NT2/D1 (cell line): Measurements from ENCODE around the gene CCDC154.

Source experiments
- YY1 ChIP-seq: IDR thresholded peaks from 2 replicates; pipeline ENCODE4 v1.6.1; 2011; ENCODE audit not compliant: insufficient read length, insufficient read depth
- ZNF274 ChIP-seq: IDR thresholded peaks from 2 replicates; pipeline ENCODE4 v1.6.1; 2011; ENCODE audit warnings: mild to moderate bottlenecking, low read depth, low read length

DNA sequence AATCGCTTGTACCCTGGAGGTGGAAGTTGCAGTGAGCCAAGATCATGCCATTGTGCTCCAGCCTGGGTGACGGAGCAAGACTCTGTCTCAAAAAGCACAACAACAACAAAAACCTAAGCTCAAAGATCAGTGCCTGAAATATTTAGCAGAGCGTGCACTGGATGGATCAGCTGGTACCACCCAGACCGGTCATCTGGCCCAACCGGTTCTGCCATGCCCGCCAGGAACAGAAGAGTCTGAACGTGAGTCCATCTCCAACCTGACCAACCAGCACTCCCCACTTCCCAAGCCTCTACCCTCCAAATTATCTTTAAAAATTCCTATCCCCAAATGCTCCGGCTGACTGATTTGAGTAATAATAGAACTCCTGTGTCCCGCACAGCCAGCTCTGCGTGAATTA, 22.3 kb downstream of the CCDC154 start:
- TF ChIP-seq YY1 (no peak), ZNF274 (no peak)
